NCI-H748 (cell line): ENCODE results near the gene TRIM44.

Experiments used
- DNase-seq: peaks from one replicate; lab custom pipeline; 2025; ENCODE audit not compliant: unreplicated experiment; lab: John Stamatoyannopoulos, UW

Gene TRIM44

GRCh38 chr11:35662649-35663407, at the start of gene TRIM44:
TRIM44 (plus strand) TSS chr11:35662775; CDS start chr11:35663112, 337 bp downstream.
- peak; percentile 94 for DNase-seq

GRCh38 chr11:35614939-35615569, 47.5 kb upstream of the TRIM44 start:
- DNase-seq = peak; percentile 56

GRCh38 chr11:35615921-35616900, 46.4 kb upstream of the TRIM44 start:
- DNase-seq = peak; percentile 68

GRCh38 chr11:35617316-35617686, 45.3 kb upstream of the TRIM44 start:
- DNase-seq = no peak

GRCh38 chr11:35617687-35618496, 44.7 kb upstream of the TRIM44 start, which contains the start of gene FJX1:
FJX1 (plus strand) TSS chr11:35618460; CDS start chr11:35618637, 177 bp downstream.
- peak; percentile 96 for DNase-seq

GRCh38 chr11:35618497-35619115, 44.0 kb upstream of the TRIM44 start:
- no peak for DNase-seq

GRCh38 chr11:35619116-35619854, 43.3 kb upstream of the TRIM44 start:
- peak; percentile 83 for DNase-seq

- peak; percentile 80 for DNase-seq
Observed at GRCh38 chr11:35619855-35620640, 42.5 kb upstream of the TRIM44 start.

GRCh38 chr11:35620795-35621194, 41.8 kb upstream of the TRIM44 start:
- DNase-seq = no peak

GRCh38 chr11:35621620-35622019, 41.0 kb upstream of the TRIM44 start:
- DNase-seq = no peak

- DNase-seq = no peak
Observed at GRCh38 chr11:35622070-35622469, 40.5 kb upstream of the TRIM44 start.

- peak; percentile 50 for DNase-seq
Observed at GRCh38 chr11:35623621-35624168, 38.9 kb upstream of the TRIM44 start.

- DNase-seq = no peak
Observed at GRCh38 chr11:35624316-35624715, 38.3 kb upstream of the TRIM44 start.

- no peak for DNase-seq
Observed at GRCh38 chr11:35624781-35625180, 37.8 kb upstream of the TRIM44 start.

- DNase-seq = no peak
Observed at GRCh38 chr11:35626501-35626900, 36.1 kb upstream of the TRIM44 start.

- no peak for DNase-seq
Observed at GRCh38 chr11:35629511-35629910, 33.1 kb upstream of the TRIM44 start.

- DNase-seq = no peak
Observed at GRCh38 chr11:35629914-35630313, 32.7 kb upstream of the TRIM44 start.

- no peak for DNase-seq
Observed at GRCh38 chr11:35631891-35632290, 30.7 kb upstream of the TRIM44 start.
